Transverse colon (tissue), 4 donors: ENCODE results near the gene HORMAD1.

Experiments used
- EP300 ChIP-seq: sonication (generic); formaldehyde crosslinking; IDR thresholded peaks from one replicate; pipeline ENCODE4 v1.6.1; 2017; ENCODE audit warnings: antibody characterized with exemption, low read depth
- POLR2A ChIP-seq: fragments of 450-650 bp; IDR thresholded peaks from one replicate; pipeline ENCODE4 v1.6.1; 2016; ENCODE audit warnings: antibody characterized with exemption, mild to moderate bottlenecking, moderate library complexity
- POLR2AphosphoS5 ChIP-seq, 3 donors: sonication (generic); formaldehyde crosslinking; IDR thresholded peaks; one replicate each; pipeline ENCODE4 v1.6.1; 2016; ENCODE audit warnings: antibody characterized with exemption in 3 of 3
- TF ChIP-seq, protein P1 (sequence below), 5 experiments: fragments of 200-600 bp in 3 of 5; fragments of 450-650 bp in 2 of 5; sonication (generic) in 3 of 5; IDR thresholded peaks; 1 replicate in 2 of 5; 2 replicates in 3 of 5; pipeline ENCODE4 v1.5.1; 2016 to 2017; ENCODE audit warnings: antibody characterized with exemption in 5 of 5, inconsistent platforms in 3 of 5, mild to moderate bottlenecking in 2 of 5, moderate library complexity in 1 of 5

DNA sequence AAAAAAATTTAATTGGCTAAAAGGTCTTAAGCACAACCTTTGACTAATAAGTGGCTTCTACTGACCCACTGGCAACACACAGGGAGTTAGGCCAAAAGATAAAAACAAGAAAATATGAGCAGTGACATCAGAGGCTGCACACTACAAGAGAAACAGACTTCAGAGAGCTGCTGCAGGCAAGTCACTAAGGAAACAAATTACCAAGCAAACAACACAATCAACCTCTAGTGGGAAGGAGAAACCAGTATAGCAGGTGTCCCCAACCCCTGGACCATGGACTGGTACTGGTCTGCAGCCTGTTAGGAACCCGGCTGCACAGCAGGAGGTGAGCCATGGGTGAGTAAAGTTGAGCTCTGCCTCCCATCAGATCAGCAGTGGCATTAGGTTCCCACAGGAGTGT, 70.5 kb downstream of the HORMAD1 start:
- TF ChIP-seq POLR2AphosphoS5 (IDR thresholded peaks at IDR 0.05), result peak in 2 of 3 donors; percentile 24 to 43
- TF ChIP-seq, protein P1, sequence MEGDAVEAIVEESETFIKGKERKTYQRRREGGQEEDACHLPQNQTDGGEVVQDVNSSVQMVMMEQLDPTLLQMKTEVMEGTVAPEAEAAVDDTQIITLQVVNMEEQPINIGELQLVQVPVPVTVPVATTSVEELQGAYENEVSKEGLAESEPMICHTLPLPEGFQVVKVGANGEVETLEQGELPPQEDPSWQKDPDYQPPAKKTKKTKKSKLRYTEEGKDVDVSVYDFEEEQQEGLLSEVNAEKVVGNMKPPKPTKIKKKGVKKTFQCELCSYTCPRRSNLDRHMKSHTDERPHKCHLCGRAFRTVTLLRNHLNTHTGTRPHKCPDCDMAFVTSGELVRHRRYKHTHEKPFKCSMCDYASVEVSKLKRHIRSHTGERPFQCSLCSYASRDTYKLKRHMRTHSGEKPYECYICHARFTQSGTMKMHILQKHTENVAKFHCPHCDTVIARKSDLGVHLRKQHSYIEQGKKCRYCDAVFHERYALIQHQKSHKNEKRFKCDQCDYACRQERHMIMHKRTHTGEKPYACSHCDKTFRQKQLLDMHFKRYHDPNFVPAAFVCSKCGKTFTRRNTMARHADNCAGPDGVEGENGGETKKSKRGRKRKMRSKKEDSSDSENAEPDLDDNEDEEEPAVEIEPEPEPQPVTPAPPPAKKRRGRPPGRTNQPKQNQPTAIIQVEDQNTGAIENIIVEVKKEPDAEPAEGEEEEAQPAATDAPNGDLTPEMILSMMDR (IDR thresholded peaks at IDR 0.05), result peak in 1 of 5 experiments; percentile 21
- TF ChIP-seq POLR2A, result no peak
- TF ChIP-seq EP300, result no peak
